Gastrocnemius medialis (tissue), 4 donors: Measurements from ENCODE around the gene IRAK2.

Experiments used
- POLR2A ChIP-seq, 2 donors: fragments of 450-650 bp; IDR thresholded peaks; one replicate each; pipeline ENCODE4 v1.6.1; 2017; ENCODE audit warnings: antibody characterized with exemption in 2 of 2, mild to moderate bottlenecking in 2 of 2, moderate library complexity in 2 of 2
- TF ChIP-seq, protein P1 (sequence below), 5 experiments: fragments of 450-650 bp in 3 of 5; fragments of 200-600 bp in 2 of 5; sonication (generic) in 2 of 5; IDR thresholded peaks in 4 of 5; conservative IDR thresholded peaks in 1 of 5; 1 replicate in 4 of 5; 2 replicates in 1 of 5; pipeline ENCODE4 v1.5.1; 2016 to 2019; ENCODE audit warnings: antibody characterized with exemption in 5 of 5, mild to moderate bottlenecking in 3 of 5, moderate library complexity in 3 of 5

DNA sequence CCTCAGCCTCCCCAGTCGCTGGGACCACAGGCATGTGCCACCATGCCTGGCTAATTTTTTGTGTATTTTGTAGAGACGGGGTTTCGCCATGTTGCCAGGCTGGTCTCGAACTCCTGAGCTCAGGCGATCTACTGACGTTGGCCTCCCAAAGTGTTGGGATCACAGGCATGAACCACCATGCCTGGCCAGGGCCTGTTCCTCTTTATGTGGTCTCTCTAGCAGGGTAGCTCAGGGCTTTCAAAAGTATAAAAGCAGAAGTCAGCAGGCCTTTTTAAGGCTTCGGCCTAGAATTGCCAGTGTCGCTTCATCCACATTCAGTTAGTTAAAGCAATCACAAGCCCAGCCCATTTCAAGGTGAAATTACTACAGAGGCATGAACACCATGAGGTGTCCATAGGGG, 15.5 kb upstream of the IRAK2 start:
- TF ChIP-seq, protein P1, sequence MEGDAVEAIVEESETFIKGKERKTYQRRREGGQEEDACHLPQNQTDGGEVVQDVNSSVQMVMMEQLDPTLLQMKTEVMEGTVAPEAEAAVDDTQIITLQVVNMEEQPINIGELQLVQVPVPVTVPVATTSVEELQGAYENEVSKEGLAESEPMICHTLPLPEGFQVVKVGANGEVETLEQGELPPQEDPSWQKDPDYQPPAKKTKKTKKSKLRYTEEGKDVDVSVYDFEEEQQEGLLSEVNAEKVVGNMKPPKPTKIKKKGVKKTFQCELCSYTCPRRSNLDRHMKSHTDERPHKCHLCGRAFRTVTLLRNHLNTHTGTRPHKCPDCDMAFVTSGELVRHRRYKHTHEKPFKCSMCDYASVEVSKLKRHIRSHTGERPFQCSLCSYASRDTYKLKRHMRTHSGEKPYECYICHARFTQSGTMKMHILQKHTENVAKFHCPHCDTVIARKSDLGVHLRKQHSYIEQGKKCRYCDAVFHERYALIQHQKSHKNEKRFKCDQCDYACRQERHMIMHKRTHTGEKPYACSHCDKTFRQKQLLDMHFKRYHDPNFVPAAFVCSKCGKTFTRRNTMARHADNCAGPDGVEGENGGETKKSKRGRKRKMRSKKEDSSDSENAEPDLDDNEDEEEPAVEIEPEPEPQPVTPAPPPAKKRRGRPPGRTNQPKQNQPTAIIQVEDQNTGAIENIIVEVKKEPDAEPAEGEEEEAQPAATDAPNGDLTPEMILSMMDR (IDR thresholded peaks at IDR 0.05 in 4 of 5, conservative IDR thresholded peaks at IDR 0.05 in 1 of 5) = no peak
- TF ChIP-seq POLR2A (IDR thresholded peaks at IDR 0.05) = no peak
